DND-41 (cell line): Measurements from ENCODE around the gene SCRN3.

ENCODE experiments used
- ATAC-seq: fragments of 200-7000 bp; cut with Tn5 transposase; 3 replicates; pipeline ENCODE4 v1.9.1; 2021; ENCODE audit warnings: low read depth; ENCODE audit not compliant: insufficient read depth
- DNase-seq: peaks from one replicate; pipeline ENCODE4 v3.0.0-alpha.2; 2020
- H2AFZ ChIP-seq: 2 replicates; pipeline ENCODE4 v1.6.0; 2012; ENCODE audit warnings: low read depth, low read length
- H3K27ac ChIP-seq: 2 replicates; pipeline ENCODE4 v1.5.1; 2012; ENCODE audit warnings: low read length, inconsistent platforms
- H3K27me3 ChIP-seq: fragments of 200-600 bp; sonication (generic); 2 replicates; pipeline ENCODE4 v1.6.0; 2012; ENCODE audit warnings: low read length, mild to moderate bottlenecking, inconsistent platforms; ENCODE audit not compliant: insufficient read depth, poor library complexity
- H3K36me3 ChIP-seq: 2 replicates; pipeline ENCODE4 v1.5.1; 2012; ENCODE audit warnings: low read length, inconsistent platforms; ENCODE audit not compliant: insufficient read depth
- H3K4me1 ChIP-seq: 2 replicates; pipeline ENCODE4 v1.5.1; 2012; ENCODE audit warnings: mild to moderate bottlenecking, low read length; ENCODE audit not compliant: insufficient read depth
- H3K4me2 ChIP-seq: 2 replicates; pipeline ENCODE4 v1.6.0; 2012; ENCODE audit warnings: mild to moderate bottlenecking, moderate library complexity, low read length, inconsistent platforms; ENCODE audit not compliant: insufficient read depth
- H3K4me3 ChIP-seq, 2 experiments: fragments of 200-600 bp in 1 of 2; shearing (Covaris generic) in 1 of 2; 2 replicates each; pipeline ENCODE4 v1.5.1; 2012 to 2016; ENCODE audit warnings: inconsistent platforms in 2 of 2, low read length in 2 of 2, mild to moderate bottlenecking in 2 of 2, low read depth in 1 of 2, moderate library complexity in 1 of 2
- H3K79me2 ChIP-seq: 2 replicates; pipeline ENCODE4 v1.6.0; 2012; ENCODE audit warnings: low read length, inconsistent platforms; ENCODE audit not compliant: insufficient read depth
- H3K9ac ChIP-seq: 2 replicates; pipeline ENCODE4 v1.6.0; 2012; ENCODE audit warnings: low read depth, mild to moderate bottlenecking, inconsistent platforms, low read length, moderate library complexity
- H3K9me3 ChIP-seq: 2 replicates; pipeline ENCODE4 v1.5.1; 2012; ENCODE audit warnings: low read length, moderate library complexity, mild to moderate bottlenecking, inconsistent platforms; ENCODE audit not compliant: insufficient read depth, severe bottlenecking
- H4K20me1 ChIP-seq: 2 replicates; pipeline ENCODE4 v1.6.0; 2012; ENCODE audit warnings: low read length; ENCODE audit not compliant: insufficient read depth
- CTCF ChIP-seq: IDR thresholded peaks from 2 replicates; pipeline ENCODE4 v1.5.1; 2012; ENCODE audit warnings: borderline replicate concordance, low read length, moderate library complexity, mild to moderate bottlenecking; ENCODE audit not compliant: poor library complexity, severe bottlenecking; ENCODE audit errors: extremely low read depth
- EZH2 ChIP-seq: IDR thresholded peaks from 3 replicates; pipeline ENCODE4 v1.6.1; 2012; ENCODE audit warnings: borderline replicate concordance, low read depth, mild to moderate bottlenecking, moderate library complexity, low read length, inconsistent platforms; ENCODE audit not compliant: severe bottlenecking

Gene SCRN3

GRCh38 chr2:174438146-174438886 is 42.8 kb downstream of the SCRN3 start:
- no peak overlapping the region for H3K4me2 ChIP-seq
- H3K36me3 ChIP-seq = 0 out of 2 replicates have a peak, but pooled peaks cover 6% of the 10 kb centered on the region
- no peaks in the 10 kb centered on the region for H3K27me3 ChIP-seq
- ATAC-seq = no peak
- H3K79me2 ChIP-seq = no peaks in the 10 kb centered on the region
- H3K4me3 ChIP-seq = no peak overlapping the region
- H2AFZ ChIP-seq = no peak overlapping the region
- H3K9ac ChIP-seq = no peak overlapping the region
- H3K27ac ChIP-seq = no peak overlapping the region
- DNase-seq = no peak
- no peaks in the 10 kb centered on the region for H4K20me1 ChIP-seq
- H3K4me1 ChIP-seq = no peaks in the 10 kb centered on the region
- TF ChIP-seq CTCF (no peak), EZH2 (no peak)
- no peaks in the 10 kb centered on the region for H3K9me3 ChIP-seq

DNA sequence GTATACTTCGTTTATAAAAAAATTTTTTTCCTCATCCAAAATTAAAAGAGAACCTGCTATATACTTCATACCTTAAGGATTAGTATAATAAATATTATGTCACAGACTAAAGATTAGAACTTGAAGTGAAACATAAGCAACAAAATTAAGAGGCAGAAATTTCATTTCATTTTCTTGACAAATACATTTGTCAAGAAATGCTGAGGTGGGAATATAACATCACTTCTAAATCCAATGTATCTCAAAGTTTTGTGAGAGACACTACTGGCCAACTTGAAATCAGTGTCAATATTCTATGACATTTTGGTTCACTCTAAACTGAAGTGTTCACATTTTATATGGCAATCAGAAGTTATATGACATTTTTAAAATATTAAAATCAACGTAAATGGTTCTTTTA is 43.8 kb downstream of the SCRN3 start:
- no peaks in the 10 kb centered on the region for H3K79me2 ChIP-seq
- no peaks in the 10 kb centered on the region for H3K27me3 ChIP-seq
- no peak overlapping the region for H2AFZ ChIP-seq
- H3K27ac ChIP-seq = no peak overlapping the region
- ATAC-seq (no peak), DNase-seq (no peak)
- H3K9me3 ChIP-seq = no peaks in the 10 kb centered on the region
- H4K20me1 ChIP-seq = no peaks in the 10 kb centered on the region
- no peak overlapping the region for H3K4me3 ChIP-seq
- no peak for TF ChIP-seq CTCF
- TF ChIP-seq EZH2 = no peak
- no peak overlapping the region for H3K4me2 ChIP-seq
- no peaks in the 10 kb centered on the region for H3K4me1 ChIP-seq
- no peak overlapping the region for H3K9ac ChIP-seq
- 0 out of 2 replicates have a peak, but pooled peaks cover 6% of the 10 kb centered on the region for H3K36me3 ChIP-seq

DNA sequence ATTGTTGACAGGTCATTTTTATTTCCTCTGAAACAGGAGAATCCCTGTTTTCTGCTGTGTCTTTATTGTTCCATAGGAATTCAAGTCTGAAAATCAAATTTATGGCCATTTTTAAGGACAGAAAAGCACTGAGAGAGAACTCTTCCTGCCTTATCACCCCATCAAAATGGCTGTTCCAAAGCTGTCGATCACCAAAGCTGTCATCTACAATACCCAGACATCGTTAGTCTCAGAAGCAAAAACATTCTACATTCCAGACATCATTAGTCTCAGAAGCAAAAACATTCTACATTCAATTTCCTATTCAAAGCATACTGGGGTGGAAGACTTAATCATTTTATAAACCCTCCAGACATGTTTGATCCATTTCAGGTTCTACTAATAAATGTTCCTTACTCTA is 44.4 kb downstream of the SCRN3 start:
- DNase-seq (no peak), ATAC-seq (no peak)
- H3K4me2 ChIP-seq = no peak overlapping the region
- no peaks in the 10 kb centered on the region for H3K27me3 ChIP-seq
- 0 out of 2 replicates have a peak, but pooled peaks cover 6% of the 10 kb centered on the region for H3K36me3 ChIP-seq
- H3K4me3 ChIP-seq = no peak overlapping the region
- no peak overlapping the region for H3K27ac ChIP-seq
- no peaks in the 10 kb centered on the region for H3K79me2 ChIP-seq
- no peak overlapping the region for H3K9ac ChIP-seq
- no peaks in the 10 kb centered on the region for H3K4me1 ChIP-seq
- H4K20me1 ChIP-seq = no peaks in the 10 kb centered on the region
- no peak overlapping the region for H2AFZ ChIP-seq
- TF ChIP-seq EZH2 = no peak
- no peak for TF ChIP-seq CTCF
- H3K9me3 ChIP-seq = no peaks in the 10 kb centered on the region
